ENCODE data around the gene SLC39A12. TPM values are rescaled to one million over a fixed set of nuclear protein-coding genes. Genes with fewer than 3 reads are reported as not detected.

The SLC39A12 gene
- total RNA-seq, result under 0.01 TPM in 1 of 2 replicates, not detected in the other

DNA sequence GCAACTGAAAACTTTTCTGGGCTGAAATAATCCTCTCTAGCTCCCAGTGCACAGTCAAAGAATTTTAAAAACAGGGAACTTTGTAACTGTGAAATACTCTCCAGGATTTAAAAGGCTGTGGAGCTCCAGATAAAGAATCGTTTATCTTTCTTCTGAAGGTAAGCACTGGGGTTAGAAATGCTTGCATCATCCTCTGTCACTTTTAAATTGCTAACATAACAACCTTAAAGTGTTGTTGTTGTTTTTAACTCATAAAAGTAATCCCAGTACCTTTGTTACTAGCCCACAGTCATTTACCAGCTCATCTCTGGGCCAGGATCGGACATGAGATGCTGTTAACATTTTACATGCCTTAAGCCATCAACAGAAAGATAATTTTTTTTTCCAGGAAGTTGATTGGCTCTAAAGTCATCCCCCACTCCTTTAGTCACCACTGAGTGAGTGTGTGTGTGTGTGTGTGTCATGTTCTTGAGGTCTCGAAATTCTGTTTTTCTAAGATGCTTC lies at the start of gene SLC39A12:
TSS of gene SLC39A12 (plus strand) at position 51 of the 504 bp plus-strand sequence. CDS start 1,359 bp downstream, outside the sequence.

Other genes starting within 250 kb of the SLC39A12 start
- 0.11 and 0.12 TPM in 2 replicates for gene TMEM236, start 199.7 kb upstream of the SLC39A12 start, total RNA-seq
- gene MRC1, start 142.6 kb upstream of the SLC39A12 start, total RNA-seq, result under 0.01 and 0.12 TPM in 2 replicates
- 0.33 and 0.75 TPM in 2 replicates for gene CACNB2, start 188.5 kb downstream of the SLC39A12 start, total RNA-seq